Measurements from ENCODE around the gene FAM184B. TPM values are rescaled to one million over a fixed set of nuclear protein-coding genes. Genes with fewer than 3 reads are reported as not detected.

The FAM184B gene
- total RNA-seq, 4 donors from 2014 or later, result 0.14 to 0.75 (median 0.18) TPM

GRCh38 chr4:17682222-17682566 is 99.2 kb downstream of the FAM184B start:
- 53 to 65% methylated on average over 2 of the region's 2 CpGs for WGBS, 2 donors (ENCODE audit: low coverage in 1 of 2)
- Histone ChIP-seq H3K27me3 (no peaks in the 10 kb centered on the region), H3K4me3 (no peak overlapping the region), H3K4me1 (no peaks in the 10 kb centered on the region), H3K9me3 (no peaks in the 10 kb centered on the region), H3K36me3 (no peaks in the 10 kb centered on the region), H3K27ac (no peak overlapping the region)
- in situ Hi-C loops (cut with MboI; ENCODE audit: low pct_ligation_motif_present in 1 of 4, low pct_unique_long_range_greater_than_20kb in 1 of 4, low sequenced_read_pairs in 3 of 4), result no loop called here
- intact Hi-C loops (cut with DNase I; ENCODE audit: low total_unique reads), result no loop called here
- DNase-seq, result no peak
- TF ChIP-seq POLR2AphosphoS5 (IDR thresholded peaks at IDR 0.05) (no peak), EP300 (IDR thresholded peaks at IDR 0.05; ENCODE audit: low read depth) (no peak), CTCF (IDR thresholded peaks at IDR 0.05) (no peak), POLR2A (IDR thresholded peaks at IDR 0.05) (no peak)

DNA sequence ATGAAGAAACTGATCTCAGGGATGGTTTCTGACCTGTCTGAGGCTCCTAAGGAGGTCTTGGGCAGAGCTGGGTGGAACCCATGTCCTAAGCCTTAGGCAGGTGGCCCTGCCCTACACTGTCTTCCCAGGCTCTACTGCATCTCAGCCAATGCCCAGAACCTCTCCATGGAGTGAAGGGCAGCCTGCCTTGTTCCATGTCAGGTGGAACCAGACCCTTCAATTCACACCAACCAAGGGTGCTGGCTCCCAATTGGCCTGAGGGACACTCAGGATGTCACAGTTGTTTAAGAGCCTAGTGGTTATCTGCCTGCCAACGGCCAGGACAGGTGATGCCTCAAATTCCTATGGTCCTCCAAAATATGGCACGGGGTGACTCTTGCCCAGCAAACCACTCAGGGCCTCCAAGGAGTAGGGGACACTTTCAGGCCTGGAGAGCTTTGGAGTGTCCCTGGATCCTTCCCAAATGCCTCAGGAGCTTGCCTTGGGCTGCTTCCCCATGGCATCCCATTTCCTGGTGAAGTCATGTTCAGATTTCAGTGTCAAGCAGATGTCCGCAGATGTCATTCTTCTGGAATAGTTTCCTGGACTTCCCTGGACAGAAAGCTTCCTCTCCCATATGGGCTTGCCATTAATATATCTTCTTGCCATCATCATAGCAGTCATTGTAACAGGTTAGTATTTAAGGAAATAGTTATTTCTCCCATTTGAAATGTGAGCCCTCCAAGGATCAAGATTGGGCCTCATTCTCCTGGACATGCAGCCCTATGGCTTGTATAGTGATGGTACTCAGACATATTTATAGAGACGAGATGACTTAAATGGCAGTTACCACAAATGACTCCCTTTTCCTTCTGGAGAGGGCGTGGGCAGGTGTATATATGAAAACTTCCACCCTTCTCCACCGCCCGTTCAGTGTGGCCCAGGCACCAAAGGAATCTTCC is 99.9 kb downstream of the FAM184B start:
- 66 to 92% methylated on average over 5 to 7 of the region's 7 CpGs for WGBS, 2 donors (ENCODE audit: low coverage in 1 of 2)
- TF ChIP-seq CTCF (IDR thresholded peaks at IDR 0.05) (no peak), EP300 (IDR thresholded peaks at IDR 0.05; ENCODE audit: low read depth) (no peak), POLR2A (IDR thresholded peaks at IDR 0.05) (no peak), POLR2AphosphoS5 (IDR thresholded peaks at IDR 0.05) (no peak)
- intact Hi-C loops (cut with DNase I; ENCODE audit: low total_unique reads) (no loop called here), in situ Hi-C loops (cut with MboI; ENCODE audit: low pct_ligation_motif_present in 1 of 4, low pct_unique_long_range_greater_than_20kb in 1 of 4, low sequenced_read_pairs in 3 of 4) (no loop called here)
- no peak overlapping the region for H3K27ac ChIP-seq
- no peaks in the 10 kb centered on the region for H3K9me3 ChIP-seq
- no peaks in the 10 kb centered on the region for H3K36me3 ChIP-seq
- DNase-seq, result no peak
- H3K4me3 ChIP-seq, result no peak overlapping the region
- H3K4me1 ChIP-seq, result no peaks in the 10 kb centered on the region
- H3K27me3 ChIP-seq, result no peaks in the 10 kb centered on the region

- Histone ChIP-seq H3K4me3 (no peak overlapping the region), H3K27me3 (no peaks in the 10 kb centered on the region), H3K9me3 (no peaks in the 10 kb centered on the region), H3K4me1 (no peaks in the 10 kb centered on the region), H3K27ac (no peak overlapping the region), H3K36me3 (no peaks in the 10 kb centered on the region)
- intact Hi-C loops (cut with DNase I; ENCODE audit: low total_unique reads) (no loop called here), in situ Hi-C loops (cut with MboI; ENCODE audit: low pct_ligation_motif_present in 1 of 4, low pct_unique_long_range_greater_than_20kb in 1 of 4, low sequenced_read_pairs in 3 of 4) (no loop called here)
- WGBS, 2 donors (ENCODE audit: low coverage in 1 of 2), result 58 to 70% methylated on average over 5 of the region's 5 CpGs
- DNase-seq, result no peak
- TF ChIP-seq CTCF (IDR thresholded peaks at IDR 0.05) (no peak), EP300 (IDR thresholded peaks at IDR 0.05; ENCODE audit: low read depth) (no peak), POLR2A (IDR thresholded peaks at IDR 0.05) (no peak), POLR2AphosphoS5 (IDR thresholded peaks at IDR 0.05) (no peak)
These were observed 100.7 kb downstream of the FAM184B start for GRCh38 chr4:17680559-17681280.

DNA sequence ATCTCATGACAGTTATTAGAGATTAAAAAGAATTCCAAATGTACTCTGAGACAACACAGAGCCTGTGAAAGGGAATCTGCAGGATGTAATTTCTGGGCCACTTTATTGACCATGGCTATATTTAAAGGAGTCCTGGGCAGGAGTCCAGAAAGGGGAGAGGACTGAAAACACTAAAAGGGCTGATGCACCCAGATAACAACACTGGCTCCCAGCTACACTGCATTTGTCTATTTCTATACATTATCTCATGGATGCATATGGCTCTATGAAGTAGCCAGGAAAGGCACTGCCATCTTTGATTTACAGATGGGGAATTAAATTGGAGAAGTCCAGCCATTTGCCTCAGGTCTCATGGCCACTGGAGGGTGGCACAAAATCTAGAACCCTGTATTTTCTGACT is 111.0 kb downstream of the FAM184B start:
- peaks cover 0 to 3% of the 10 kb centered on the region in 2 donors for H3K9me3 ChIP-seq
- H3K4me1 ChIP-seq, result no peaks in the 10 kb centered on the region
- H3K27ac ChIP-seq, result no peak overlapping the region
- H3K36me3 ChIP-seq, result no peaks in the 10 kb centered on the region
- H3K4me3 ChIP-seq, result no peak overlapping the region
- TF ChIP-seq POLR2AphosphoS5 (IDR thresholded peaks at IDR 0.05), result no peak
- no peak for TF ChIP-seq POLR2A (IDR thresholded peaks at IDR 0.05)
- no peak for TF ChIP-seq CTCF (IDR thresholded peaks at IDR 0.05)
- TF ChIP-seq EP300 (IDR thresholded peaks at IDR 0.05; ENCODE audit: low read depth), result no peak
- no peak for DNase-seq
- H3K27me3 ChIP-seq, result no peaks in the 10 kb centered on the region
- in situ Hi-C loops (cut with MboI; ENCODE audit: low pct_ligation_motif_present in 1 of 4, low pct_unique_long_range_greater_than_20kb in 1 of 4, low sequenced_read_pairs in 3 of 4), result no loop called here
- intact Hi-C loops (cut with DNase I; ENCODE audit: low total_unique reads), result no loop called here

All from transverse colon (tissue), 4 donors.